NB4 (cell line): ENCODE results near the gene LRRK1.

ENCODE experiments used
- POLR2A ChIP-seq: IDR thresholded peaks from 2 replicates; pipeline ENCODE4 v1.6.1; 2011; ENCODE audit warnings: mild to moderate bottlenecking; ENCODE audit not compliant: insufficient read length; ENCODE audit errors: extremely low read depth
- TF ChIP-seq, protein P1 (sequence below): IDR thresholded peaks from one replicate; pipeline ENCODE4 v1.5.1; 2012; ENCODE audit warnings: low read depth, low read length
- TF ChIP-seq, protein P2 (sequence below): IDR thresholded peaks from 2 replicates; pipeline ENCODE4 v1.6.1; 2011; ENCODE audit warnings: low read depth, low read length

DNA sequence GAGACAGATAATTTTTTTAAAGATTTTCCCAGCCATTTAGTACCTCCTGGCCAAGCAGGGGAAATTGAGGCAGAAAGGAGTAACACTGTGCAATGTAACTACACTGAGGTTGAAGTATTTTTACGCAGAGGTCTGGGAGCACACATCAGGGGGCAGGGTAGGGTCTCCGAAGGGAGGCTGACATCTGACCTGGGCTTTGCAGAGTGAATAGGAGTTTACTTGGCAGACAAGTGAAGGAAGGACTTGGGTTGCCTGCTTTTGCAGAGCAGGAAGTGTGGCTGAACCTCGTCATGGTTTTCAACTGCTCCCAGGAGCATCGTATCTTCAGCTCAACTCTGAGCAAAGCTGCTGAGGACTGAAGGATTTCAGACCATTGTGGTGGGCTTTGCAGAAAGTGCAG, 66.2 kb downstream of the LRRK1 start:
- TF ChIP-seq, protein P1, sequence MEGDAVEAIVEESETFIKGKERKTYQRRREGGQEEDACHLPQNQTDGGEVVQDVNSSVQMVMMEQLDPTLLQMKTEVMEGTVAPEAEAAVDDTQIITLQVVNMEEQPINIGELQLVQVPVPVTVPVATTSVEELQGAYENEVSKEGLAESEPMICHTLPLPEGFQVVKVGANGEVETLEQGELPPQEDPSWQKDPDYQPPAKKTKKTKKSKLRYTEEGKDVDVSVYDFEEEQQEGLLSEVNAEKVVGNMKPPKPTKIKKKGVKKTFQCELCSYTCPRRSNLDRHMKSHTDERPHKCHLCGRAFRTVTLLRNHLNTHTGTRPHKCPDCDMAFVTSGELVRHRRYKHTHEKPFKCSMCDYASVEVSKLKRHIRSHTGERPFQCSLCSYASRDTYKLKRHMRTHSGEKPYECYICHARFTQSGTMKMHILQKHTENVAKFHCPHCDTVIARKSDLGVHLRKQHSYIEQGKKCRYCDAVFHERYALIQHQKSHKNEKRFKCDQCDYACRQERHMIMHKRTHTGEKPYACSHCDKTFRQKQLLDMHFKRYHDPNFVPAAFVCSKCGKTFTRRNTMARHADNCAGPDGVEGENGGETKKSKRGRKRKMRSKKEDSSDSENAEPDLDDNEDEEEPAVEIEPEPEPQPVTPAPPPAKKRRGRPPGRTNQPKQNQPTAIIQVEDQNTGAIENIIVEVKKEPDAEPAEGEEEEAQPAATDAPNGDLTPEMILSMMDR: no peak
- no peak for TF ChIP-seq POLR2A
- TF ChIP-seq, protein P2, sequence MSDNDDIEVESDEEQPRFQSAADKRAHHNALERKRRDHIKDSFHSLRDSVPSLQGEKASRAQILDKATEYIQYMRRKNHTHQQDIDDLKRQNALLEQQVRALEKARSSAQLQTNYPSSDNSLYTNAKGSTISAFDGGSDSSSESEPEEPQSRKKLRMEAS: no peak
